ENCODE data around the gene NCMAP. TPM values are rescaled to one million over a fixed set of nuclear protein-coding genes. Genes with fewer than 3 reads are reported as not detected.

The NCMAP gene
- total RNA-seq, 1 experiment from 2014 or later, result 0.33 TPM

GRCh38 chr1:24560361-24560760 lies 4.5 kb downstream of the NCMAP start:
- Histone ChIP-seq H3K27me3 (ENCODE audit: control insufficient read depth, insufficient read depth, low read length) (no peaks in the 10 kb centered on the region), H3K27ac (ENCODE audit: low read length) (no peak overlapping the region), H3K4me3 (ENCODE audit: low read depth in 2 of 2, low read length in 2 of 2) (no peak overlapping the region), H3K36me3 (ENCODE audit: control insufficient read depth, insufficient read depth, low read length) (no peaks in the 10 kb centered on the region), H3K4me1 (ENCODE audit: control insufficient read depth, insufficient read depth, low read length) (peaks cover 14% of the 10 kb centered on the region), H3K9me3 (ENCODE audit: control insufficient read depth, insufficient read depth, low read depth, low read length) (no peaks in the 10 kb centered on the region)
- intact Hi-C loops (cut with micrococcal nuclease; ENCODE audit: unreplicated experiment) (no loop called here), in situ Hi-C loops (cut with HindIII; ENCODE audit: low pct_unique_long_range_greater_than_20kb, low sequenced_read_pairs) (no loop called here)
- CTCF ChIA-PET, result interaction anchor here (0.7 kb wide), 1 partner anchor 127 kb away, joined by 6 read pairs; no protein-coding TSS in a partner anchor
- no TSS peak for BruUV-seq (replicated peaks)
- TF ChIP-seq, protein P1, sequence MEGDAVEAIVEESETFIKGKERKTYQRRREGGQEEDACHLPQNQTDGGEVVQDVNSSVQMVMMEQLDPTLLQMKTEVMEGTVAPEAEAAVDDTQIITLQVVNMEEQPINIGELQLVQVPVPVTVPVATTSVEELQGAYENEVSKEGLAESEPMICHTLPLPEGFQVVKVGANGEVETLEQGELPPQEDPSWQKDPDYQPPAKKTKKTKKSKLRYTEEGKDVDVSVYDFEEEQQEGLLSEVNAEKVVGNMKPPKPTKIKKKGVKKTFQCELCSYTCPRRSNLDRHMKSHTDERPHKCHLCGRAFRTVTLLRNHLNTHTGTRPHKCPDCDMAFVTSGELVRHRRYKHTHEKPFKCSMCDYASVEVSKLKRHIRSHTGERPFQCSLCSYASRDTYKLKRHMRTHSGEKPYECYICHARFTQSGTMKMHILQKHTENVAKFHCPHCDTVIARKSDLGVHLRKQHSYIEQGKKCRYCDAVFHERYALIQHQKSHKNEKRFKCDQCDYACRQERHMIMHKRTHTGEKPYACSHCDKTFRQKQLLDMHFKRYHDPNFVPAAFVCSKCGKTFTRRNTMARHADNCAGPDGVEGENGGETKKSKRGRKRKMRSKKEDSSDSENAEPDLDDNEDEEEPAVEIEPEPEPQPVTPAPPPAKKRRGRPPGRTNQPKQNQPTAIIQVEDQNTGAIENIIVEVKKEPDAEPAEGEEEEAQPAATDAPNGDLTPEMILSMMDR (IDR thresholded peaks at IDR 0.05), result no peak
- no peak for TF ChIP-seq TCF7L2 (IDR thresholded peaks at IDR 0.05; ENCODE audit: low read depth, low read length)
- no peak for ATAC-seq
- DNase-seq (ENCODE audit: low read depth, low spot score), result no peak
- POLR2A ChIA-PET, result no interaction called here

DNA sequence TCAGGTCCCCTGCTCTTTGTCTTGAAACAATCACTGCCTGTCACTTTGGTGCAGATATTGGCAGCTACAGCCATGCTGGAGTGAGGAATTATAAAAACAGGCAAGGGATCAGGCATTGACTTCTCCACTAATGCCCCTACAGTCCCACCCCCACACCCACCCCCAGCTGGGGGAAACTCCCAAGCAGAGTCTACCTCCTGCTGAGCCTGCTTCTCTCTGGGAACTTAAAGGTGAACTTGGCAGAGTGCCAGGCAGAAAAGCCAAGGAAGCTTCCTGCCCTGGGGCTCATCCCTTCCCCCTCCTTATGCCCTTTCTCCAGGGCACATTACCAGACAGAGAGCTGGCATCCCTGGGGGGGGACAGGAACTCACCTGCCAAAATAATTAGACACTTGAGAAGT lies 6.7 kb downstream of the NCMAP start:
- ChIA-PET POLR2A (no interaction called here), CTCF (no interaction called here)
- no TSS peak for BruUV-seq (replicated peaks)

More for the DNA sequence above, 6.7 kb downstream of the NCMAP start:
- no peaks in the 10 kb centered on the region for H3K9me3 ChIP-seq (ENCODE audit: control insufficient read depth, insufficient read depth, low read depth, low read length)
- H3K27ac ChIP-seq (ENCODE audit: low read length), result no peak overlapping the region
- no peak overlapping the region for H3K4me3 ChIP-seq (ENCODE audit: low read depth in 2 of 2, low read length in 2 of 2)
- no peaks in the 10 kb centered on the region for H3K36me3 ChIP-seq (ENCODE audit: control insufficient read depth, insufficient read depth, low read length)
- ATAC-seq (no peak), DNase-seq (ENCODE audit: low read depth, low spot score) (no peak)
- intact Hi-C loops (cut with micrococcal nuclease; ENCODE audit: unreplicated experiment), result no loop called here
- TF ChIP-seq, protein P2, sequence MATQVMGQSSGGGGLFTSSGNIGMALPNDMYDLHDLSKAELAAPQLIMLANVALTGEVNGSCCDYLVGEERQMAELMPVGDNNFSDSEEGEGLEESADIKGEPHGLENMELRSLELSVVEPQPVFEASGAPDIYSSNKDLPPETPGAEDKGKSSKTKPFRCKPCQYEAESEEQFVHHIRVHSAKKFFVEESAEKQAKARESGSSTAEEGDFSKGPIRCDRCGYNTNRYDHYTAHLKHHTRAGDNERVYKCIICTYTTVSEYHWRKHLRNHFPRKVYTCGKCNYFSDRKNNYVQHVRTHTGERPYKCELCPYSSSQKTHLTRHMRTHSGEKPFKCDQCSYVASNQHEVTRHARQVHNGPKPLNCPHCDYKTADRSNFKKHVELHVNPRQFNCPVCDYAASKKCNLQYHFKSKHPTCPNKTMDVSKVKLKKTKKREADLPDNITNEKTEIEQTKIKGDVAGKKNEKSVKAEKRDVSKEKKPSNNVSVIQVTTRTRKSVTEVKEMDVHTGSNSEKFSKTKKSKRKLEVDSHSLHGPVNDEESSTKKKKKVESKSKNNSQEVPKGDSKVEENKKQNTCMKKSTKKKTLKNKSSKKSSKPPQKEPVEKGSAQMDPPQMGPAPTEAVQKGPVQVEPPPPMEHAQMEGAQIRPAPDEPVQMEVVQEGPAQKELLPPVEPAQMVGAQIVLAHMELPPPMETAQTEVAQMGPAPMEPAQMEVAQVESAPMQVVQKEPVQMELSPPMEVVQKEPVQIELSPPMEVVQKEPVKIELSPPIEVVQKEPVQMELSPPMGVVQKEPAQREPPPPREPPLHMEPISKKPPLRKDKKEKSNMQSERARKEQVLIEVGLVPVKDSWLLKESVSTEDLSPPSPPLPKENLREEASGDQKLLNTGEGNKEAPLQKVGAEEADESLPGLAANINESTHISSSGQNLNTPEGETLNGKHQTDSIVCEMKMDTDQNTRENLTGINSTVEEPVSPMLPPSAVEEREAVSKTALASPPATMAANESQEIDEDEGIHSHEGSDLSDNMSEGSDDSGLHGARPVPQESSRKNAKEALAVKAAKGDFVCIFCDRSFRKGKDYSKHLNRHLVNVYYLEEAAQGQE (IDR thresholded peaks at IDR 0.05; ENCODE audit: insufficient read depth in 1 of 2, low read depth in 2 of 2, low read length in 1 of 2), result no peak
- TF ChIP-seq POLR2AphosphoS5 (IDR thresholded peaks at IDR 0.05; ENCODE audit: low read depth, low read length) (no peak), SIN3A (IDR thresholded peaks at IDR 0.05; ENCODE audit: borderline replicate concordance, insufficient read depth, low read depth, low read length) (no peak), TCF7L2 (IDR thresholded peaks at IDR 0.05; ENCODE audit: low read depth, low read length) (no peak)
- TF ChIP-seq, protein P1 (IDR thresholded peaks at IDR 0.05), result no peak
- peaks cover 13% of the 10 kb centered on the region for H3K4me1 ChIP-seq (ENCODE audit: control insufficient read depth, insufficient read depth, low read length)
- in situ Hi-C loops (cut with HindIII; ENCODE audit: low pct_unique_long_range_greater_than_20kb, low sequenced_read_pairs), result no loop called here
- no peaks in the 10 kb centered on the region for H3K27me3 ChIP-seq (ENCODE audit: control insufficient read depth, insufficient read depth, low read length)

All from Panc1 (cell line).